C4-2B (cell line): Measurements from ENCODE around the gene CCDC170.

Source experiments
- H3K27ac ChIP-seq: fragments of 450-650 bp; 2 replicates; pipeline ENCODE4 v1.5.1; 2017
- ZFX ChIP-seq: fragments of 450-650 bp; IDR thresholded peaks from 2 replicates; pipeline ENCODE4 v1.6.1; 2017
- TF ChIP-seq, protein P1 (sequence below): fragments of 450-650 bp; conservative IDR thresholded peaks from 2 replicates; pipeline ENCODE4 v1.5.1; 2017; ENCODE audit warnings: mild to moderate bottlenecking

Gene CCDC170

DNA sequence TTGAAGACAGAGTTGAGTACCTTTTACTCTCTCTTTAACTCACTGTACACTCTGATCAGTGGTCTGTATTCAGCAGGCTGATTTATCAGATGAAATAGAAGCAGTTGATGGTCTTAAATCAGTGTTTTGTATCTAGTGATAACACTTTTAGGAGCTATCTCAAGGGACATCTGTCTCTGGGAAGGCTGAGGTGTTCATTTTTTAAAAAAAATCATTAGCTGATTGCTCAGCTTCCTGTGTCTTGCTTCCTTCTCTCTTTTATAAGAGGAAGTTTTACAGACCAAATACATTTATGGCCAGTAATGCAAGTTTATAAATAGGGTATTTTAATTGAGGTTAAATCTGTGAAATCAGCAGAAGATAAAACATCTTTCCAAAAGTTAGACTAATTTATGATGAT, 12.0 kb upstream of the CCDC170 start:
- no peak overlapping the region for H3K27ac ChIP-seq
- TF ChIP-seq, protein P1, sequence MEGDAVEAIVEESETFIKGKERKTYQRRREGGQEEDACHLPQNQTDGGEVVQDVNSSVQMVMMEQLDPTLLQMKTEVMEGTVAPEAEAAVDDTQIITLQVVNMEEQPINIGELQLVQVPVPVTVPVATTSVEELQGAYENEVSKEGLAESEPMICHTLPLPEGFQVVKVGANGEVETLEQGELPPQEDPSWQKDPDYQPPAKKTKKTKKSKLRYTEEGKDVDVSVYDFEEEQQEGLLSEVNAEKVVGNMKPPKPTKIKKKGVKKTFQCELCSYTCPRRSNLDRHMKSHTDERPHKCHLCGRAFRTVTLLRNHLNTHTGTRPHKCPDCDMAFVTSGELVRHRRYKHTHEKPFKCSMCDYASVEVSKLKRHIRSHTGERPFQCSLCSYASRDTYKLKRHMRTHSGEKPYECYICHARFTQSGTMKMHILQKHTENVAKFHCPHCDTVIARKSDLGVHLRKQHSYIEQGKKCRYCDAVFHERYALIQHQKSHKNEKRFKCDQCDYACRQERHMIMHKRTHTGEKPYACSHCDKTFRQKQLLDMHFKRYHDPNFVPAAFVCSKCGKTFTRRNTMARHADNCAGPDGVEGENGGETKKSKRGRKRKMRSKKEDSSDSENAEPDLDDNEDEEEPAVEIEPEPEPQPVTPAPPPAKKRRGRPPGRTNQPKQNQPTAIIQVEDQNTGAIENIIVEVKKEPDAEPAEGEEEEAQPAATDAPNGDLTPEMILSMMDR: no peak
- TF ChIP-seq ZFX: no peak

DNA sequence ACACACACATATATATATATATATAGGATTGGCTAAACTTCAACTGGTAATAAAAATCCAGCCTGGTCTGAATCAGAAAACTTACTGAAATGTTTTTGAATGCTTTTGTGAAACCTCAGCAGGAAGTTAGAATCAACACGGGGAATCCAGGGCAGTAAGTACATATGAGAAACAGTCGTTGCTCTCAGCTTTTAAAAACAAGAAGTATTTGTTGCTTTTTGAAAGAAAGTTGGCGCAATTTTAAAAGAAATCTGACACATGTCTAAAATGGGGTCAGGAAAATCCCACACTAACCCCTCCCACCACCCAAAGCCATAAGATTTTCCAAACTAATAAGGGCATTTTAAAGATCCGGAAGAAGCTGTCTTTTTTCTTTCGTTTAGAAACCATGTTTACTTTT, 11.5 kb upstream of the CCDC170 start:
- TF ChIP-seq ZFX: no peak
- TF ChIP-seq, protein P1: no peak
- H3K27ac ChIP-seq: no peak overlapping the region

DNA sequence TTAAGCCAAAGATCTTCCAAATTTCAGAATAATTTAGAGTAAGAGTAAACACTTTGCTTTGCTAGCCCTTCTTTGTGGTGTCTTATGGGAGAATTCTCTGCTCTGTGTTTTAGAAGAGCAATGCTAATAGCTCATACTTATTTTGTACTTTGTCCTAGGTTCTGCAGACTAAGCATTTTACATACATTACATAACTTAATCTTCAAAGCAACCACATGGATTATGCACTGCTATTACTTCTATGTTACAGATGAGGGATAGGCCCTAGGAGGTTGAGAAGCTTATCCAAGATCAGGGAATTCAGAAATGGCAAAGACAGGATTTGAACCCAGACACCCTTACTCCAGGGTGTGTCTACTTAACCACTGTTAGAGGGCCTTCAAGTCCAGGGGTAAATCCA, 9.8 kb upstream of the CCDC170 start:
- TF ChIP-seq, protein P1: no peak
- no peak for TF ChIP-seq ZFX

DNA sequence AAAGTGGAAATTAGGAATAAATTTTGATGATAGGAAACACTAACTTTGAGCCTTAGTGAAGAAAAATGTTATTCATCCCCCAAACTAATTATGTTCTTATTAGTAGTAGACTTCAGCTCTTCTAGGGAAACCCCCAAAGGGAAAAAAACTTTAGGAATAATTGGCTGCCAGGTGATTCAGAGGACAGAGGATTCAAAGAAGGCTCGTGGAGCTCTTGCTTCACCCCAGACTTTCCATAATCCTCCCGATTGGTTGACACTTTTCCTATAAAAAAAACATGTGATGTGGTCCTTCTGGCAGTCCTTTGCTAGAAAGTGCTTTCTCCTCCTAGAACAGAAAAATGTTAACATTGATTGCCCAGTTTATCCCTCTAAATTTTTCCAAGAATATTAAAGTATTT, 5.6 kb upstream of the CCDC170 start:
- no peak overlapping the region for H3K27ac ChIP-seq
- TF ChIP-seq, protein P1: no peak
- TF ChIP-seq ZFX: no peak

More for the DNA sequence above, 9.8 kb upstream of the CCDC170 start:
- H3K27ac ChIP-seq: no peak overlapping the region

- H3K27ac ChIP-seq: no peak overlapping the region
- TF ChIP-seq, protein P1: no peak
- no peak for TF ChIP-seq ZFX
Measured at GRCh38 chr6:151490996-151491395, 2.8 kb upstream of the CCDC170 start.

DNA sequence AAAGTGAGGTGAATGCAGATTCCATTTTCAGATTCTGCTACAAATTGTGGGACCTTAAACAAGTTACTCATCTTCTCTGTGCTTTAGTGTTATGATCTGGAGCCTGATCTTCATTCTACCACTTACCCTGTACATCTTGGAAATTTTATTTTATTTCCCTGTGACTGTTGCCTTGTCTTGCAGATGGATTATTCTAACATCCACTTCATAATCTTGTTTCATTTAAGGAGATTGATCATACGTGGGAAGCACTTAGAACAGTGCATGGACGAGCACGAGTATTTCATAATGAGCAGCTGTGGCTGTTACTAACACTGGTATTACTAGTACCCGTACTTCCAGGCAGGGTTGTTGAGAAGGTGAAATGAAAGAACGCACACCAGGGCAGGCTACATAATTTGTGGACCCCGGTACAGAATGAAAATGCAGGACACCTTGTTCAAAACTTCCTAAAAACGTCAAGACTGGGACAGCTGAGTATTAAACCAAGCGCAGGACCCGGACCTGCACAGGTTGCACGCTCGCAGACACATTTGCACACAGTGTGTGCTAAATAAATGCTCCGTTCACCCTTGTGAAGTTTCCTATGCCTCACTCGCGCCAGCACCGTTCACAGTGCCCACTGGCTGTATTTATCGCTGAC, 535 bp upstream of the CCDC170 start:
- no peak overlapping the region for H3K27ac ChIP-seq
- TF ChIP-seq ZFX: no peak
- TF ChIP-seq, protein P1: no peak

- no peak for TF ChIP-seq ZFX
- TF ChIP-seq, protein P1: no peak
- no peak overlapping the region for H3K27ac ChIP-seq
Measured at GRCh38 chr6:151494235-151494935, 568 bp downstream of the CCDC170 start.
